Activated CD4-positive, alpha-beta T cell treated with anti-CD3 and anti-CD28 coated beads for 4 hours (primary cell): Measurements from ENCODE around the gene GMEB2.
"Not testable (repeated sequence)": the region's sequence is repeated elsewhere in the genome, so short reads cannot be mapped to it uniquely, and the experiment has no call there.

Experiments used
- DNase-seq, 2 donors: peaks; one replicate each; pipeline ENCODE4 v3.0.0-alpha.2; 2020

GMEB2 gene

GRCh38 chr20:63610581-63611435 lies 16.1 kb downstream of the GMEB2 start:
- DNase-seq: no peak

DNA sequence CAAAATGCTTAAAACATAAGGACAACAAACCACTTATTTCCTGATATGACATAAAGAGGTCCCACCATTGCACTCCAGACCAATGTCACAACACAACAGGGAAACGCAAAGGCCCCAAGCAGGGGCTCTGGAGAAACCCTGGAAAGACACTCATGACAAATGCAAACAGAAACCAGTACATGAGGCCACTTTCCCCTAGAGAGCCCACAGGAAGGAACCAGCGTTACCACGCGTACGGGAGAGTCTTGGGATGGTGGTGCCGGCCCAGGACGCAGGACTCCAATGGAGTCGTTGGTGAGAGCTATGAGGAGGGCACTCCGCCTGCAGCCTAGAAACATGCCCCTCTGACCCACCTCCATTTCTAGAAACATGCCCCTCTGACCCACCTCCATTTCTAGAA lies 20.2 kb downstream of the GMEB2 start:
- DNase-seq: no peak

GRCh38 chr20:63602321-63602720 lies 24.6 kb downstream of the GMEB2 start:
- DNase-seq: no peak

GRCh38 chr20:63601679-63602078 lies 25.2 kb downstream of the GMEB2 start:
- not testable (repeated sequence) for DNase-seq

DNA sequence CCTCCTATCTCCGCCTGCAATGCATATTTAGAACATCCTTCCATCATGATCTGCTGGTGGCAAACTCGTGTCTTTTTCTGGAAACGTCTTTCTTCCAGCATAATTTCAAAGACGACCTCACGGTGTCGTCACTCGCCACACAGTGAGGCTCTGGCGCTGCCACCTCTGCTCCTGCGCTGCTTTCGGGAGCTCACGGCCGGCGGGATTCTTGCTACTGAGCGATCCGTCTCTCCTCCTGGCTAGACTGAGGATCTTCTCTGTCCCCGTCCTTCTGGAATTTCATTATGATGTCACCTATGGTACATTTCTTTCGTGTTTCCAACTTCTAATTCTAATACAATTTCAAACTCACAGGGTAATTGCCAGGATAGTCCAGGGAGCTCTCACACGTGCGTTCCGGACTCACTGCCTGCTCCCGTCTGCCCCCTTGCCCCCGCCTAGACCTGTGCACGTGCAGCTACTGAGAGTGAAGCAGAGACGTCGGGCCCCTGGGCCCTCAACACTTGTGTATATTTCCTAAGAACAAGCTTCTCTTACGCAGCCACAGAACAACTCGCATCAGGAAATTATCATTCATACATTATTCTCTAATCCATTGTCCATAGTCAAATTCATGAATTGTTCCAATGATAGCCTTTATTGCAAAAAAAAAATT lies 27.4 kb downstream of the GMEB2 start:
- no peak for DNase-seq

DNA sequence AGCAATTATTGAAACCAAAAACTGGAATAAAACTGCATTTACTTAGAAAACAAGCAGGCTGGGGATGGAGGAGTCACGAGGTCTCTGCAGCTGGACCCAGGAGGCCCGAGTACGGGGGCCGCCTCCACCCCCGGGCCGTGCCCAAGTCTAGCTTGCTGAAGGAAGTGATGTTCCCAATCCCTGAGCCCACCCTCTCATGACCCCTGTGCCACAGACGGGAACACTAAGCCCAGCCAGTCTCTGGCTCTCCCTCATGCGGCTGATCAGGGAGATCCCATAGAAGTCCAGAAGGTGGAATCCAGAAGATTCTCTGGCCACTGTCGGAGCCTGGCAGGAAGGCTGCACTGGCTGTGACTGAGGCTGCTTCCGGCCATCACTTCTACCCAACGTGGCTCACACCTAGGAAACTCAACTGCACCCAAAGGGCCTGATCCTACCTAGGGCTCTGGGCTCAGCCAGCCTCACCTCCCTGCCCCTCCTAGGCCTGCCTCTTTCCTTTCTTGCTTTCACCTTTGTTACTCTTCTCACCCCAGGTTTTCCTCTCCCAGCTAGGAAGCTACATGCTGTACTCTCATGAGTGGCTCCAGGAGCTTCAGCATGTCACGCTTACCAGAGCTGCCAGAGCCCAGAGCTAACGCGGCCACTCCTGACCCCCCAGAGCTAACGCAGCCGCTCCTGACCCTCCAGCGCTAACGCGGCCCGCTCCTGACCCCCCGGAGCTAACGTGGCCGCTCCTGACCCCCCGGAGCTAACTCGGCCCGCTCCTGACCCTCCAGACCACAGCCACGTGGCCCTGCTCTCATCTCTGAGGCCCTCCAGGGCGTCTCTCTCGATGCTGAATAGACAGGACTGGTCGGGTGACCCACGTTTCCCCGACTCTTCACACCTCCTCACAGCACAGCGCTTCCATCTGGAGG lies 28.2 kb downstream of the GMEB2 start:
- DNase-seq: no peak

DNA sequence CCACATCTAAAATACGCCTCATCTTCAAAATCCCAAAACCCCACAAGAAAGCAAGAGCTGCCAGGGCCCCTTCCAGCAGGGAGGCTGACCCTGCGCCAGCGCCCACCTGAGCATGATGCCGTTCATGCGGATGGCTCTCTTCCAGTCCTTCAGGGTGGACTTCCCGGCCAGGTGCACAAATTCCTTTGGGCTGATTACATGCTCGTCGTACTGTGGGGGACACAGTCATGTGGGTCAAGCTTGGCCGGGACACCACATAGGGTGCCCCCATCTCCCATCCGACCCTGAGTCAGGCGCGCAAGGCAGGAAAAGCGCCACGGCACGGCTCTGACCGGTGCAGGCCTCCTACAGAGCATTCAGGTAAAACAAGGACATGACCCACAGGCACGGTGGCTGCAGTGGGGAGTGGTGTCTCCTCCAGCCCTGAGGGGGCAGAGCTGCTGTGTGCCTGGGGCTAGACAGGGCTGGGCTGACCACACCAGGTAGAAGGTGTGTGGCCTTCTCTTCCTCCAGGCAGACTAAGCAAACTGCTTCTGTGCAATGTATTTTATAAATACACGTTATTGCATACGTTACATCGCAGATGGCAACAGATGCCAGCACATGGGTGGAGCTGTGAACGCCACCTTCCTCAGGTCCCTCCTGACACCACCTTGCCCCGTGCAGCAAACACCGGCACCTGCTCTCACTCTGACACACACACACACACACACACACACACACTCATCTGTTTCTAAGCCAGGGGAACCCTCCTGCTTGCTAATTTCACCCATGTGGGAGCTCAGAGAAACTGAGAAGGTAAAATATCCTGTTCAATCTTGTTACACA lies 29.0 kb downstream of the GMEB2 start:
- no peak for DNase-seq

- DNase-seq: no peak
These were observed 30.5 kb downstream of the GMEB2 start for GRCh38 chr20:63596423-63596822.

DNA sequence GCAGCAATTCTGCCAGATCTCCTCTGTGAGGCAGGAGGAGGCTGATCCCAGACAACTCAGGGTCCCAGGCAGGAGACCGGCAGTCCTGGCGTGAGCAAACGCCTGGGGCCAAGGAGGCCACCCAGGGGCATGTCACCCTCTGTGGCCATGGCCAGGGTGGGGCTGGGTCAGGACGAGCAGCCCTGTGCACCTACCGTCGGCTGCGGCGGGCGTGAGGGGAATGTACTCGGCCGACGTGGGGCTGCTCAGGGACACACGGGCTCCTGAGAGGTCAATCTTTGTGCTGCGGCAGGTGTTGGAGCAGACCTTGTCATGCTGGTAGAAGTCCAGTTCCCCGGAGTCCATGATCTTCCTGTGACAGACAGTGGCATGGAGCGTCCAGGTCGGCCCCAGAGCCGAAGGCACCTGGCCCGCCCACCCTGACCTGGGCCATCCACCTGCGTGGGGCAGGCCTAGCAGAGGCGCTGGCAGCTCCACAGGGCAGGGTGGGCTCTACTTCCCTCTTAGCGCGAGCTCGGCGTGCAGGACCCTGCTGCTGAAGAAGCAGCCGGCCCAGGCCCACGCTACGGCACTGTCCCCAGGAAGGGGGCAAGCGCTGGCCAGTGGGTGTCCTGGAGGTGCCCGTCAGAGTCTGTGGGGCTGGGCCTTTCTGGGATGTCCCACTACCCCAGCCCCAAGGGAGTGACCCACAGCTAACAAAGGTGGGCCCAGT lies 31.3 kb downstream of the GMEB2 start:
- DNase-seq: no peak

DNA sequence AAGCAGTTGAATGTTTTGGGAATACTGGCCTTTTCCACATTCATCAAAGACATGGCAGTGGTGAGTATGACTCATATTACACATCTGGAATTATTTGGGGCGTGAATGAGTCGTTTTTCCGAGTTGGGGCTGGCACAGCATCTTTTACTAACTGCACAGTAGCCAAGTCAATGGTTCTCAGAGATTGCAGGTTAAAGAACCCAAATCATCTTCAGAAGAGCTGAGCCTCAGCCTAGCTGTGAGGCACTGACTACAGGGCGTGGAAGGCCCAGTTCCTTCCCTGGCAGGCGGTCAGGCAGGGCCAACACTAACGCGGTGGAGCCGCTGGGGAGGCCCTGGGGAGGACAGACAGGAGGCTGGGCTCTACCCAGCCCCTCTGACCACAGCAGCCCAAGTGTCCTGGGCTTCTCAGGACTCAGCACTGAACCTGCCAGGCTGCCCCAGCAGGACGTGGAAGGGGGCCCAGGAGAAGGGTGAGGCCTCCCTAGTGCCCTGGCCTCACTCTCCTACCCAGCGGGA lies 32.8 kb downstream of the GMEB2 start:
- DNase-seq: no peak

GRCh38 chr20:63592661-63593060 lies 34.2 kb downstream of the GMEB2 start:
- no peak for DNase-seq

GRCh38 chr20:63591786-63592355 lies 35.0 kb downstream of the GMEB2 start:
- DNase-seq: no peak

GRCh38 chr20:63591147-63591533 lies 35.8 kb downstream of the GMEB2 start:
- DNase-seq: no peak

DNA sequence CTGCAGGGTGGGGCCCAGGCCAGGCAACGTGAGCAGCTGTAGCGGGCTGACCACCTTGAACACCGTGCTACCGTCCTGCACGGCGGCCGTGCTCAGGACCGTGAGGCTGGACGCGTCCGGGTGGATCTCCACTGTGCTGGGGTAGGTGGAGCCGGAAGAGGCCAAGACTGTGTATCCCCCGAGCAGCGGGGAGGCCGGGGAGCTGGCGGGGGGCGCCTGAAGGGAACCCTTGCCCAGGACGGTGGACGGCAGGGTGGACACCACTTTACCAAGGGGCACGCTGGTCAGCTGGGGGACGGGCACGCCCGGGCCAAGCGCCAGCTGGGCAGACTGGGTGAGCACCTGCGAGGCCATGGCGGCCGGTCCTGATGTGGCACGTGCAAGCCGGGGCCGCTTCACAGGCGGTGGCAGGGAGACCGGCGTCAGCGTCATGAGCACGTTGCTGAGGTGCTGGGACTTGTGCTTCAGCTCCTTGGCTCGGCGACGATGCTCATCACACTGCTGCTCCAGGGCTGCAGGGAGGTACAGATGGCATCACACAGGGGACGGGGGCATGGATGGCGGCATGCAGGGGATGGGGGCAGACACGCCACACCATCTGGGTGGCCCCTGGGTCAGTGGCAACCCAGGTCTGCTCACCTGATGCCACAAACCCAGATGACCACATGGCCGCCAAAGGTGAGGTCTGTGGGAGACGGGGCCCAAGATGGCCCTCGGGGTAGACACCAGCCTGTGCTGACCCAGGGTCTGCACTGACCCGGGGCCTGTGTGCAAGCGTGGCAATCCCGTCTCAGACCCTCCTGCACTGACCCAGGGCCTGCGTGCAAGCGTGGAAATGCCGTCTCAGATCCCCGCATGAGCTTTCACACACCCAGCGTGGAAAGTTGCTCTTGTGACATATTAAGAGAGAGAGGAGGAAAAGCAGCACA lies 36.4 kb downstream of the GMEB2 start:
- no peak for DNase-seq

- no peak for DNase-seq
These were observed 37.4 kb downstream of the GMEB2 start for GRCh38 chr20:63589261-63590217.

DNA sequence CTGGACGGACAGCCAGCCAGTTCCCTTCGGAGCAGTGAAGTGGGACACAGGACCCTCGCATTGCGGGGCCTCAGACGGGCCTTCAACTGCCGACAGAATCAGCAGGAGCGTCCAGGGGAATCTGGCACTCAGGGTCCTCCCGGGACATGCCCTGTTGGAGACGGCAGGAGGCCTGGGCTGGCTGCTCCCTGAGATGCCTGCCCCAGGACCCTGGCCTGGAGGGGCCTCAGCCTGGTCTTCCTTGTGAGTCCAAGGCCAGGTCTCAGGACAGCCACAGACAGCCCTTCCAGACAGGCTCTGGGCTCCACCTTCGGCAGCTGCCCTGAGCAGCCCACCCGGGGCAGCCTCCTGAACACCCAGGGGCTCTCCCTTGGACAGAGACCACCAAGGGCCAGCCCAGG lies 38.3 kb downstream of the GMEB2 start:
- DNase-seq: no peak

GRCh38 chr20:63587776-63588591 lies 38.9 kb downstream of the GMEB2 start:
- DNase-seq: no peak

DNA sequence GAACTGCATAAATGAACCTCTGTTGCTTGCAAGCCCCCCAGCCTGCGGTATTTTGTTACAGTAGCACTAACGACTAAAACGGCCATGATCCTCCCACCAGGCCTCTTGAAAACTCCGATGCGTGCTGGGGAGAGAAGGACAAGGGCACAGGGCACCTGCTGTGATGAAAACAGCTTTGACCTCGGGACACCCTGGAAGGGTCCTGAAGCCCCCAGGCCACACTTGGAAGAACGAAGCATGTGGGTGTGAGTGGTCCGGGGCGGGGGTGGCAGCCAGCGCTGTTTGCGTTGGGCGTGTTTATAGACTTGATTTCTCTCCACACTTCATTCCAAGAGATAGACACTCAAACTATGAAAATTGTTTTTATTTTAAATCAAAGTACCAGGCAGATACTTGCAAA lies 39.6 kb downstream of the GMEB2 start:
- no peak for DNase-seq
